ENCODE measurements around the gene PTPRM.

DNA sequence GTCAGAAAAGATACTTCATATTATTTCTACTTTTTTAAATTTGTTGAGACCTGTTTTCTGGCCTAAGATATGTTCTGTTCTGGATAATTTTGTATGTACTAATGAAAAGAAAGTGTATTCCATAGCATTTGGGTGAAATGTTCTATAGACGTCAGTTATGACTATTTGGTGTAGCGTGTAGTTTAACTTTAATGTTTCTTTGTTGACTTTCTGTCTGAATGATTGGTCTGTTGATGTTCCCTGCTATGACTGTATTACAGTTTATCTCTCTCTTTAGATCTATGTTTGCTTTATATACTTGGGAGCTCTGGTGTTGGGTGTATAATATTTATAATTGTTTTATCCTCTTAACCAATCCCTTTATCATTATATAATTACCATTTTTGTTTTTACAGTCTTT lies 352.4 kb downstream of the PTPRM start:
- TF ChIP-seq POLR2A (IDR thresholded peaks at IDR 0.05) = no peak
- TF ChIP-seq, protein P1, sequence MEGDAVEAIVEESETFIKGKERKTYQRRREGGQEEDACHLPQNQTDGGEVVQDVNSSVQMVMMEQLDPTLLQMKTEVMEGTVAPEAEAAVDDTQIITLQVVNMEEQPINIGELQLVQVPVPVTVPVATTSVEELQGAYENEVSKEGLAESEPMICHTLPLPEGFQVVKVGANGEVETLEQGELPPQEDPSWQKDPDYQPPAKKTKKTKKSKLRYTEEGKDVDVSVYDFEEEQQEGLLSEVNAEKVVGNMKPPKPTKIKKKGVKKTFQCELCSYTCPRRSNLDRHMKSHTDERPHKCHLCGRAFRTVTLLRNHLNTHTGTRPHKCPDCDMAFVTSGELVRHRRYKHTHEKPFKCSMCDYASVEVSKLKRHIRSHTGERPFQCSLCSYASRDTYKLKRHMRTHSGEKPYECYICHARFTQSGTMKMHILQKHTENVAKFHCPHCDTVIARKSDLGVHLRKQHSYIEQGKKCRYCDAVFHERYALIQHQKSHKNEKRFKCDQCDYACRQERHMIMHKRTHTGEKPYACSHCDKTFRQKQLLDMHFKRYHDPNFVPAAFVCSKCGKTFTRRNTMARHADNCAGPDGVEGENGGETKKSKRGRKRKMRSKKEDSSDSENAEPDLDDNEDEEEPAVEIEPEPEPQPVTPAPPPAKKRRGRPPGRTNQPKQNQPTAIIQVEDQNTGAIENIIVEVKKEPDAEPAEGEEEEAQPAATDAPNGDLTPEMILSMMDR (IDR thresholded peaks at IDR 0.05) = no peak
